HG02571 (cell line): Measurements from ENCODE around the gene ODF4.

ENCODE experiments used
- ATAC-seq: cut with Tn5 transposase; IDR thresholded peaks from one replicate; pipeline ENCODE4 v1.9.1; 2021; ENCODE audit warnings: mild to moderate bottlenecking, moderate library complexity; ENCODE audit not compliant: unreplicated experiment

ODF4 gene, protein sequence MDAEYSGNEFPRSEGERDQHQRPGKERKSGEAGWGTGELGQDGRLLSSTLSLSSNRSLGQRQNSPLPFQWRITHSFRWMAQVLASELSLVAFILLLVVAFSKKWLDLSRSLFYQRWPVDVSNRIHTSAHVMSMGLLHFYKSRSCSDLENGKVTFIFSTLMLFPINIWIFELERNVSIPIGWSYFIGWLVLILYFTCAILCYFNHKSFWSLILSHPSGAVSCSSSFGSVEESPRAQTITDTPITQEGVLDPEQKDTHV

DNA sequence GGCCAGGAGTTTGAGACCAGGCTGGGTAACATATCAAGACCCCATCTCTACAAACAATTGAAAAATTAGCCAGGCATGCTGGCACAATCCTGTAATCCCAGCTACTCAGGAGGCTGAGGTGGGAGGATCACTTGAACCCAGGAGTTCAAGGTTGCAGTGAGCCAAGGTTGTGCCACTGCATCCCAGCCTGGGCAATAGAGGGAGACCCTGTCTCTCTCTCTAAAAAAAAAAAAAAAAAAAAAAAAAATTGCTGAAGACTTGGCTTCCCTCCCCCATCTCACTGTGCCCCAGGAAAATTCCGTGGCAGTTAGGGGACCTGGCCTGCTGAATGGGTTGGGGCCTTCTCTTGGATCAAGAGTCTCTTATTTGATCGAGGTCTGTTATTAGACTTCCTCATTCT lies at the start of gene ODF4:
ODF4 (plus strand) TSS at position 301 of the 400 bp plus-strand sequence. CDS start 212 bp downstream, outside the sequence.
- ATAC-seq, result no peak

DNA sequence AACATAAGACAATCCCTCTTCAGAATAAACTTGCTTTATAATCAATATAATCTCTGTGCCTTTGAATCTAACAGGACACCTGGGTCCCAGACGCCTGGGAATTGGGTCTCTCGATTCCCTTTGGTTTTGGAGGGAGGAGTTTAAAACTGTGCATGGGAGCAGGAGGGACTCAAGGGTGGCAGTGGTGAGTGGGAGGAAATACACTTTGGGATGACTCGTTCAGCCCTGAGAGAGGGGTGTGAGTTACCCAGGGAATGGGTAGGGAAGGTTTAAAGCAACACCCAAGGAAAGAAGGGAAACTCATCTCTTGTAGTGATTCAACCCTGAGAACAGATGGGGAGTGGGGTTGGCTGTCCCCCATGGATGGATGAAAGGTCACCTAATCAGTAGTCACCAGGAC lies 49.6 kb upstream of the ODF4 start:
- ATAC-seq, result no peak

DNA sequence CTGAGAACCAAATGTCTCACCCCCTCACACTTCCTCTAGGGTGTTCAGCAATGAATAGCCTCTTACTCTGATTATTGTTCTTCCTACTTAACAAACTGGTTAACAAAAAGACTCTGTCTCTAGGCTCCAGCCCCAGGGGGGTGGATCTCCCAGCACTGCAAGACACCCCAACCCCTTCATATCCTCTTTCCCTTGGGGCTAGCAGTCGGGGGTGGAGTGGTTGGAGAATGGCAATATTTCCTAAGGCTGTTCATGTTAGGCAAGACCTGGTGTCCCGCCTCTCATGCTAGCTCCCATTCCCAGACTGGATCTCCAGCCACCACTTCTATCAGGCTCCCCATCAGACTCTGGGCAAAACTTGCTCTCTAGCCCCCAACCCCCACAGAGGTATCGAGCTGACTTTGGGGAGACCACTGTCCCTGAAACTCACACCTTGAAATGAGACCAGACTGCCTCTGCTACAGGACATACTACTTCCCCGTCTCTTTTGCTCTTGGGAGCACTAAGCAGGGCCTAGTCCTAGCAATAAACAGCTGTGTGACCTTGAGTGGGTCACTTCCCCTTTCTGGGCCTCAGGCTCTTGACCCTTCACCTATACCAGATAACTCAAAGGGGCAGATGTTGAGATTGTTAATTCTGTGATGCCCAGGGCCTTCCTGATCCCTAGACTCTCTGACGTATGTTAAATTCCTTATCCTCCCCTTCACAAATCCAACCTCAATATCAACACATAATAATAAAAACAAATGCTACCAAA lies 46.8 kb upstream of the ODF4 start:
- no peak for ATAC-seq

DNA sequence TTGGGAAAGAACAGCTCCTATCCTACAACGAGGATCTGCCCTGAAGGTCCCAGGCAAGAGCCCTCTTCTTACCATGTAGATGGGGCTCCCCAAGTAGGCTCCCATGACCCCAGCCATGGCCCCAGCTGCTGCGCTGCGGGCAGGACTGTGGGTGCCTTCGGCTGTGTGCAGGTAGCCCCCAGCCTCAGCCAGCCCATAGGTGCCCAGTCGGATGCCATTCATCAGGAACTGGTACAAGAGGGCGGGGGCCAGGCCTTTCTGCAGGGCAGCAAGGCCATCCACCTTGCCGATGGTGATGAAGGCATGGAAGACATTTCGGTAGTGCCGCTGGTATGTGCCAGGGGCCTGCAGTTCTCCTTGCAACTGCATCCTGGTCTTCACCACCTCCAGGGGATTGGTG lies 45.3 kb upstream of the ODF4 start:
- ATAC-seq, result no peak

DNA sequence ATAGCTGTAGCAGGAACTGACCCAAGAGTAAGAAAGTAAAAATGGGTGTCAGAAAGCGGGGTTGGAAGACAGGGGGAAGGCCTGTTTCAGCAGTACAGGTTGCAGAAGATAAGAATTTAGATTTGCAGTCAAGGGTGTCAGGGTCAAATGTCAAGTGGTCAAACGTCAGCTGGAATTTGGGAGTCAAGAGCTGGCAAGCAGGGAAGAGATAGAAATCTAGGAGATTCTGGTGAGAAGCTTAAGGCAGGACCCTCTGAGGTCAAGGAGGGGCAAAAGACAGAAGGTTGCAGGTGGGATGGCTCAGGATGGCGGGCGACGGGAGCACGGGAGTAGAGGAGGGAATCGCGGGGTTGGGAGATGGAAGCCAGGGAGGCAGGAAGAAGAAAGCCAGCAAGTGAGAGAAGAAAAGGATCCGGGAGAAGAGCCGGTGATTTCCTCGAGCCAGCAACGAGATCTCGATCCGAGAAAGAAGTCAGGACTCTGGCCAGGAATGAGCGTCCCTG lies 44.8 kb upstream of the ODF4 start:
- ATAC-seq, result no peak

DNA sequence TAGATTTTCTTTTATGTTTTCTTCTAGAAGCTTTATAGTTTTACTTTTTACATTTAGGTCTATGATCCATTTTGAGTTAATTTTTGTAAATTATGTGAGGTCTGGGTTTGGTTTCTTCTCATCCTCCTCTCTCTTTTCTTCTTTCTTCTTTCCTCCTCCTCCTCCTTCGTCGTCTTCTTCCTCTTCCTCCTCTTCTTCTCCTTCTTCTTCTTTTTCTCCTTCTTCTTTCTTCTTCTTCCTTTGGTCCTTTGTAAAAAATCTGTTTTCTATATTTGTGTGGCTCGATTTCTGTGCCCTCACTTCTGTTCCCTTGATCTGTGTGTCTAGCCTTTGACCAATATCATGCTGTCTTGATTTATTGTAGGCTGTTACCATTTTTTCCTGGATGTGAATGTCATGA lies 39.4 kb upstream of the ODF4 start:
- no peak for ATAC-seq

DNA sequence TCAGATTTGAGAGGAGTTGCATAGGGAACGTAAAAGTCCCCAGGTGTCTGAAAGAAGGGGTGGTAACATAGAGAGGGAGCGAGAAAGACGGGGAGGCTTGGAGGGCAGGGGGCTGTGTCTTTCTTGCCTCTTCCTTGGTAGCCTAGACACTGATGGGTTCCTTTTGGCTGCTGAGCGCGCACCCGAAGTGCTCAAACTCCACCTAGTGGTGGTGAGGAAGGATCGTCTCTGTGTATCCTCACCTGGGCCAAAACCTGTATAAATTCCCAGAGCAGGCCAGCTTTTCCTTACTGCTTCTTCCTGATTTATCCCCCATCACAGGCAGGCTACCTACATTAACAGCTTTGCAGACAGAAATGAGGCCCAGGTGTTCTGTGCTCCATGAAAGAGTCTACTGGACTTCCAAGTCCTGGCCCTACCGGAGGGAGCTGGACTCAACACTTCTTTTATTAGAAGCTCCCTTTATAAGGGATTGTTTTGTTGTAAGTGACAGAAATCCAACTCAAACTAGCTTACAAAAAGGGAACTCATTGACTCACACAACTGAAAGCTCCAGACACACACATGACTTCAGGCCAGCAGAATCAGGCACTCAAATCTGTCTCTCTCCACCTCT lies 38.9 kb upstream of the ODF4 start:
- peak; percentile 50 for ATAC-seq

DNA sequence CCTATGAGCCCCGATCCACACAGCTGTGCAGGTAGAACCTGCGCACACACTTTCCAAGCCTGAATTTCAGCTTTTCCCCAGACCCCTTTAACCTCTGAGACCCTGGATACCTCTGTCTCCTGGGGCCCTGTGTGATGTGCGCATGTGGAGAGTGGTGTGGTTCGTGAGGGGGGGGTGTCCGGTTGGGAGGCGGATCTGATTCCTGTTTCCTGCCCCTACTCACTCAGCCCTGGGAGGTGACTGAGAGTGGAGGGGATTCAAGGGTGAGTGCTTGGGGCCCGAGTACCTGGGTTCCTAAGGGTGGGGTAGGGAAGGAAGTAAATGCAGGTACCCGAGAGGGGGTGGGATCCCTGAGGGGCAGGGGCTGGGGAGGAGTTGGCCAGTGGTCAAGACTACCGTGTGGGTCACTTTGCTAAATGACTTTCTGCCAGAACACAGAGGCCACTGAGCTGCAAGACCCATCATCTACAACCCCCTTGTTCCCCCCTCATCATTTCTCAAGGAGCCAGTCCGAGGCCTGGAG lies 29.0 kb upstream of the ODF4 start:
- ATAC-seq, result no peak

DNA sequence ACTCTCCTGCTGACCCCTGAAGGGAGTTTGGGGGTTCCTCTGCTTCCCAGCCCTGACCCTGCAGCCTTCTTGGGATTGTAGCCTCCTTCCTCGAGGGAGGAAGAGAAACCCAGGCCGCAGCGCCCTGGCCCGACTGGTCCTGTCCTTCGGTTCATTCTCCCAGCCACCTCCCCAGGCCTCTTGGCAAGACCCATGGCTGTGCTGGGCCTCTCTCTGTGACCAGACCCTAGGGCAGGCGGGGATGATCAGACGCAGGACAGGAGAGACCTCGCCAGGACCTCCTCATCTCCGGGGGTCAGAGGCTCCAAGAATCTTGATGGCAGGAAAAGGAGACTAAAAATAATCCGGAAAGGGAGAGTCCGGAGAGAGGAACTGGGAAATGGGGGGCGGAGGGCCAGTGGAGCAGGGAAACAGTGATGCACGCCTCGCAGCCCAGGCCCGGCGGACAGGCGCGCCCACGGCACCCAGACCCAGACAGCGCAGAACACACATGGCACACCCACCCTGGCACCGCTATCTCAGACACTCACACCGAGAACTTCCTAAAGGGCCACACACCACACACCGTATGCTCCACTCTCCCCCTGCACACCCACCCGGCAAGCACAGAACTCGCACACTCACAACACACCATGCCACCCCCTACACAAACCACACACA lies 28.4 kb upstream of the ODF4 start:
- no peak for ATAC-seq

DNA sequence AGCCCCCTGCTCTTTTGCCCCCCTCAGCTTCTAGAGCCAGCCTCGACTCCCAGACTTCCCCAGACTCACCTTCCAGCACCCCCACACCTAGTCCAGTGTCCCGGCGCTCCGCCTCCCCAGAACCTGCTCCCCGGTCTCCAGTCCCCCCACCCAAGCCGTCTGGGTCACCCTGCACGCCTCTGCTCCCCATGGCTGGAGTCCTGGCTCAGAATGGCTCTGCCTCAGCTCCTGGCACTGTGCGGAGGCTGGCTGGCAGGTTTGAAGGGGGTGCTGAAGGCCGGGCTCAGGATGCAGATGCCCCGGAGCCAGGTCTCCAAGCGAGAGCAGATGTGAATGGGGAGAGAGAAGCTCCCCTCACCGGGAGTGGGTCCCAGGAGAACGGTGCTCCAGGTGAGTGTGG lies 27.4 kb upstream of the ODF4 start:
- ATAC-seq, result no peak

DNA sequence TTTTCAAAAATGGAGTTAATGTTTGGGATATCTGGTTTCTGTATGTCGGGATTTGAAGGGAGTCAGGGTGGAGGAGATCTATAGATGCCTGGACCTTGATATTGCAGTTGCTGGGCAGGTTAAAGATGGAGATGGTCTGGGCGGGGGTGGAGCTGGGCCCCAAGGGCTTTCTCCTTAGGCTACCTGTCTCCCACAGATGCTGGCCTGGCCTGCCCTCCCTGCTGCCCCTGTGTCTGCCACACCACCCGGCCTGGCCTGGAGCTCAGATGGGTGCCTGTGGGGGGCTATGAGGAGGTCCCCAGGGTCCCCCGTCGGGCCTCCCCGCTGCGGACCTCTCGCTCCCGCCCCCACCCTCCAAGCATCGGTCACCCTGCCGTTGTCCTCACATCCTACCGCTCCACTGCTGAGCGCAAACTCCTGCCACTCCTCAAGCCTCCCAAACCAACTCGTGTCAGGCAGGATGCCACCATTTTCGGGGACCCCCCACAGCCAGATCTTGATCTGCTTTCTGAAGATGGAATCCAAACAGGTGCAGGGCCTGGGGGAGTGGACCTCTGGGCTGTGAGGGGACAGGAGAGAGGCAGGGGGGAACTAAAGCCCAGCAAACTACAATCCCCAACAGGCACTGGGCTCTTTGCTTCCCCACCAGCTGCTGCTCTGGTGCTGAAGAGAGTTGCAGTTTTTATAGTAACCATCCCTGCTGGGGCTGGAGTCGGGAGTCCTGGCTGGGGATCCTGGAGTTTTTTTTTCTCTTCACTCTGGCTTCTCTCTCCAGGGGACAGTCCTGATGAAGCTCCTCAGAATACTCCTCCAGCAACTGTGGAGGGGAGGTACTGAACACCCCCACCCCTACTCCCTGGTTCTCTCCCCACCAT lies 26.7 kb upstream of the ODF4 start:
- no peak for ATAC-seq

DNA sequence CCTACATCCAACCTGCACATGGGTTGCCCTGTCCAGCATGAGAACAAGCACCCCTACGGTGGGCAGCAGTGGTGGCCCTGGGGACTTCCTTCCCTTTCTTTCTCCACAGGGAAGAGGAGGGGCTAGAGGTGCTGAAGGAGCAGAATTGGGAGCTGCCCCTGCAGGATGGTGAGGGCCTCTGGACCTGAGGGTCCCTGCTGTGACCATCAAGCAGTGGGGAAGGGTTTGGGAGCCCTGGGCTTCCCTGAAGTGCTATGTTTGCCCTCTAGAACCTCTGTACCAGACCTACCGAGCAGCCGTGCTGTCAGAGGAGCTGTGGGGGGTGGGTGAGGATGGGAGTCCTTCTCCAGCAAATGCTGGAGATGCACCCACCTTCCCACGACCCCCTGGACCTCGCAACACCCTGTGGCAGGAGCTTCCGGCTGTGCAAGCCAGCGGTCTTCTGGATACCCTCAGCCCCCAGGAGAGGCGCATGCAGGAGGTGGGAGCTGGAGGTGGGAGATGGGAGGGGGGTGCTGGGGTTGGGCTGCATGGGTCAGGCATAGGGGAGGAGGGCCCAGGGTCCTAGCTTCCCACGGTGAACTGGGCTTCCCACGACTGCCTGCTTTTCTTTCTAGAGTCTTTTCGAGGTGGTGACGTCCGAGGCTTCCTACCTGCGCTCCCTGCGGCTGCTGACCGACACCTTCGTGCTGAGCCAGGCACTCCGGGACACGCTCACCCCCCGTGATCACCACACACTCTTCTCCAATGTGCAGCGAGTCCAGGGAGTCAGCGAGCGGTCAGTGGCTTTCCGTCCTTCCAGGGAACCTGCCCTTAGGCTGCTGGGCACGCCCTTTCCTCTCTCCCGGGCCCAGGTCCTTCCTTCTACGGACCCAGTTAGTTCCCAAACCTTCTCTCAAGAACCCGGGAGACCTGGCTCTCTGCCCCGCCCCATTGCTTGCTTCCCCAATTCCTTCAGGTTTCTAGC lies 24.6 kb upstream of the ODF4 start:
- ATAC-seq, result no peak

DNA sequence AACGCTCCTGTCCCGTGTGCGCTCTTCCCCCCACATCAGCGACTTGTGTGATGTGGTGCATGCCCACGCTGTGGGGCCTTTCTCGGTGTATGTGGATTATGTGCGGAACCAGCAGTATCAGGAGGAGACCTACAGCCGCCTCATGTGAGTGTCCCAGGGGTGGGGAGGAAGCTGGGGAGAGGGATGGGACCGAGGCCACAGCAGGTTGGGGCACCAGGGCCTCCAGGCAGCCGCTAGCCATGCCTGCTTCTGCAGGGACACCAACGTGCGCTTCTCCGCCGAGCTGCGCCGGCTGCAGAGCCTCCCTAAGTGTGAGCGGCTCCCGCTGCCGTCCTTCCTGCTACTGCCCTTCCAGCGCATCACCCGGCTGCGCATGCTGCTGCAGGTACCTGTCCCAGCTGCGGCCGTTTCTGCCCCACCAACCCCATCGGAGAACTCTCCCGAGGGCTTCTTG lies 23.8 kb upstream of the ODF4 start:
- no peak for ATAC-seq

DNA sequence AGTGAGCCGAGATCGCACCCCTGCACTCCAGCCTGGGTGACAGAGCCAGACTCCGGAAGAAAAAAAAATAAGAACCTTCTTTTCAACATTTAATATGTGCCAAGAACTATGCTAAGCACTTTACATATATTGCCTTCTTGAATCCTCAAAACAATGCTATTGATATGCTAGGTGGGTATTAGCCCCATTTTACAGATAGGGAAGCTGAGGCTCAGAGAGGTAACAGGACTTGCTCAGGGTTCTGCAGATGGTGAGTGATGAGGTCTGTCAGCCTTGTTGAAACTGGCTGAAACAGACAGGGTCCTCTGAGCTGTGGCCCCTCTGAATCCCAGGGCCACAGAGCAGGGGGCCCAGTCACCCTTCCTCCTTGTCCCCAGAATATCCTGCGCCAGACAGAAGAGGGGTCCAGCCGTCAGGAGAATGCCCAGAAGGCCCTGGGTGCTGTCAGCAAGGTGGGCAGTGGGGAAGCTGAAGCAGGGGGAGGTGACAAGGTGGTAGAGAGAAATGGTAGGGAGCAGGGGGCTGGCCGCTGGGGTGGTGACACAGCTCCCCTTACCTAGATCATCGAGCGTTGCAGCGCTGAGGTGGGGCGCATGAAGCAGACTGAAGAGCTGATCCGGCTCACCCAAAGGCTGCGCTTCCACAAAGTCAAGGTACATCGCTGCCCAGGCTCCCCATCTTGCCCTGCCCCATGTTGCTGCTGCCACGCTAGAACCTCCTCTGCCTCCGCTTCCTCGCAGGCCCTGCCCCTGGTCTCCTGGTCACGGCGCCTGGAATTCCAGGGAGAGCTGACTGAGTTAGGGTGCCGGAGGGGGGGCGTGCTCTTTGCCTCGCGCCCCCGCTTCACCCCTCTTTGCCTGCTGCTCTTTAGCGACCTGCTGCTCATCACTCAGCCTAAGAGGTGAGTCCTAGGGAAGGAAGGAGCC lies 21.4 kb upstream of the ODF4 start:
- no peak for ATAC-seq

DNA sequence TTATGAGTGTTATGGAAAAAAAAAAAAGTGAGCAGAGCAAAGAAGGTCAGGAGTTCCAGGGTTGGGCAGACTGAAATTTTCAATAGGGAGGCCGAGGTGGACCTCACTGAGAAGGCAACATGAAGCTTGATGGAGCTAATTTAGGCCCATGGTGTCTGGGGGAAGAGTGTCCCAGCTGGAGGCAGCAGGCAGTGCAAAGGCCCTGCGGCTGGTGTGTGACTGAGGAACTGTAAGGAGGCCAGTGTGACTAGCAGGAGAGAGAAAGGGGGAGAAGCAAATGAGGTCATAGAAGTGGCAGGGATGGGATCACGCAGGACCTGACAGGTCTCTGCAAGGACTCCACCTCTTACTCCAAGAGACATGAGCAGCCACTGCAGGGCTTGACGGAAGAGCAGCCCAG lies 19.4 kb upstream of the ODF4 start:
- no peak for ATAC-seq

DNA sequence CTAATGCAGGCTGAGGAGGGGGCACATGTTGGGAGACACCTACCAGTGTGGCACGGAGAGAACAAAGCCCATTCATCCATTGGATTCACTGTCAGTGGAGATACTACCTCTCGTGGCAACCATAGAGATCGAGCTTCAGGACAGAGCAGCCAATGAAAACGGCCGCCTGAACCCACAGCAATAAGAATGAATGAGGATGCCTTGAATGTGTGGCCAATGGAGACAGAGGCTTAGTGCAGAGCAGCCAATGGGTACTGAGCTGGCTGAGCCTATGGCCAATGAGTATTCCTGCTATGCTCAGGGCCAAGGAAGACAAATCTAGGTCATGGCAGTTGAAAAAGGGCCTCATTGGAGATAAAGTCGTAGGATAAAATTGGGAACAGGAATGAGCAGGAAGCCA lies 18.6 kb upstream of the ODF4 start:
- no peak for ATAC-seq

DNA sequence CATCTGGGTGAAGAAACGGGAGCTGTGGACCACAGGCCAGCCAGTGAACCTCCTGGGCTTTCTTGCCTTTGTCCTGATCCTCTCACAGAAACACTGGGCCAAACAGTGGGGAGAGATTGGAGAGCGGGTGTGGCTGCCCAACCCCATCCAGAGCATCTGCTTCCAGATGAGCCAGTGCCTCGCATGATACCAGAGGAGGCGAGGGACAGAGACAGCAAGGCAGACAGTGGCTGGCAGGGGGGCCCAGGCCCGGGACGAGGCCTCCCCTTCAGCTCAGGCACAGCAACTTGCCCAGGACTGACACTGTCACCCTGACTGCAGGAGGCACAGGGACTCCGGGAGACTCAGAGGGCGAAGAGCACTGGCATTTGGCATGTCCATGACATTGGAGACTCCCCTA lies 17.6 kb upstream of the ODF4 start:
- no peak for ATAC-seq

DNA sequence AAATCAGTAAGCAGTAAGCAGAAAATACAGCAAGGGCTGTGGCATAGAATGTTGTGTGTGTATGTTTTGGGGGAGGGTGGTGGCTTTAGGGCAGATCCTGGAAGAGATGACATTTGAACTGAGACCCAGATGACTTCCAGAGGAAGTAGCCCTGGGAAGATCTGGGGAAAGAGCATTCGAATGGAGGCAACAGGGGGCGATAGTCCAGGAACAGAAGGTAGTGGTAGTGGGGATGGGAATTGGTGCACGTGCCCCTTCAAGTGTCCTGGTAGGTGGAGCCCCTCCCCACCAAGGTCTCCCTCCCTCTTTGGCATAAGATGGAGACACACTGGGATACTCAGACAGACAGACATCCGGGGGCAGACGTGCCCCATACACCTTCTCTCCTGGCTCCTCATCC lies 15.5 kb upstream of the ODF4 start:
- no peak for ATAC-seq
